Gastroesophageal sphincter (tissue), 3 donors: ENCODE data around the gene SKIC2.
"Not testable (repeated sequence)": the region's sequence is repeated elsewhere in the genome, so short reads cannot be mapped to it uniquely, and the experiment has no call there.

Source experiments
- EP300 ChIP-seq: sonication (generic); formaldehyde crosslinking; IDR thresholded peaks from one replicate; pipeline ENCODE4 v1.6.1; 2017; ENCODE audit warnings: antibody characterized with exemption, mild to moderate bottlenecking
- POLR2A ChIP-seq, 2 donors: fragments of 450-650 bp; IDR thresholded peaks; one replicate each; pipeline ENCODE4 v1.6.1; 2017; ENCODE audit warnings: antibody characterized with exemption in 2 of 2, mild to moderate bottlenecking in 2 of 2, moderate library complexity in 1 of 2
- TF ChIP-seq, protein P1 (sequence below), 4 experiments: fragments of 200-600 bp in 2 of 4; fragments of 450-650 bp in 2 of 4; sonication (generic) in 1 of 4; IDR thresholded peaks; one replicate each; pipeline ENCODE4 v1.5.1; 2017 to 2019; ENCODE audit warnings: antibody characterized with exemption in 4 of 4, mild to moderate bottlenecking in 2 of 4, moderate library complexity in 2 of 4

DNA sequence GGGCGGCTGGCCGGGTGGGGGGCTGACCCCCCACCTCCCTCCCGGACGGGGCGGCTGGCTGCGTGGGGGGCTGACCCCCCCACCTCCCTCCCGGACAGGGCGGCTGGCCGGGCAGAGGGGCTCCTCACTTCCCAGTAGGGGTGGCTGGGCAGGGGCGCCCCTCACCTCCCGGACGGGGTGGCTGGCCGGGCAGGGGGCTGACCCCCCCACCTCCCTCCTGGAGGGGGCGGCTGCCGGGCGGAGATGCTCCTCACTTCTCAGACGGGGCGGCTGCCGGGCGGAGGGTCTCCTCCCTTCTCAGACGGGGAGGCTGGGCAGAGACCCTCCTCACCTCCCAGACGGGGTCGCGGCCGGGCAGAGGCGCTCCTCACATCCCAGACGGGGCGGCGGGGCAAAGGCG lies 17.1 kb downstream of the SKIC2 start:
- TF ChIP-seq, protein P1, sequence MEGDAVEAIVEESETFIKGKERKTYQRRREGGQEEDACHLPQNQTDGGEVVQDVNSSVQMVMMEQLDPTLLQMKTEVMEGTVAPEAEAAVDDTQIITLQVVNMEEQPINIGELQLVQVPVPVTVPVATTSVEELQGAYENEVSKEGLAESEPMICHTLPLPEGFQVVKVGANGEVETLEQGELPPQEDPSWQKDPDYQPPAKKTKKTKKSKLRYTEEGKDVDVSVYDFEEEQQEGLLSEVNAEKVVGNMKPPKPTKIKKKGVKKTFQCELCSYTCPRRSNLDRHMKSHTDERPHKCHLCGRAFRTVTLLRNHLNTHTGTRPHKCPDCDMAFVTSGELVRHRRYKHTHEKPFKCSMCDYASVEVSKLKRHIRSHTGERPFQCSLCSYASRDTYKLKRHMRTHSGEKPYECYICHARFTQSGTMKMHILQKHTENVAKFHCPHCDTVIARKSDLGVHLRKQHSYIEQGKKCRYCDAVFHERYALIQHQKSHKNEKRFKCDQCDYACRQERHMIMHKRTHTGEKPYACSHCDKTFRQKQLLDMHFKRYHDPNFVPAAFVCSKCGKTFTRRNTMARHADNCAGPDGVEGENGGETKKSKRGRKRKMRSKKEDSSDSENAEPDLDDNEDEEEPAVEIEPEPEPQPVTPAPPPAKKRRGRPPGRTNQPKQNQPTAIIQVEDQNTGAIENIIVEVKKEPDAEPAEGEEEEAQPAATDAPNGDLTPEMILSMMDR (IDR thresholded peaks at IDR 0.05), result not testable (repeated sequence)
- TF ChIP-seq POLR2A (IDR thresholded peaks at IDR 0.05); EP300: not testable (repeated sequence)
